Breast epithelium (tissue), 3 donors: ENCODE results near the gene PSMG3.

Experiments used
- POLR2A ChIP-seq: fragments of 450-650 bp; IDR thresholded peaks from one replicate; pipeline ENCODE4 v1.6.1; 2016; ENCODE audit warnings: antibody characterized with exemption, mild to moderate bottlenecking, moderate library complexity
- POLR2AphosphoS5 ChIP-seq, 3 donors: sonication (generic); formaldehyde crosslinking; IDR thresholded peaks; one replicate each; pipeline ENCODE4 v1.6.1; 2017; ENCODE audit warnings: antibody characterized with exemption in 3 of 3
- TF ChIP-seq, protein P1 (sequence below), 3 donors: fragments of 450-650 bp; IDR thresholded peaks; one replicate each; pipeline ENCODE4 v1.5.1; 2016 to 2017; ENCODE audit warnings: antibody characterized with exemption in 3 of 3, mild to moderate bottlenecking in 3 of 3, moderate library complexity in 3 of 3

DNA sequence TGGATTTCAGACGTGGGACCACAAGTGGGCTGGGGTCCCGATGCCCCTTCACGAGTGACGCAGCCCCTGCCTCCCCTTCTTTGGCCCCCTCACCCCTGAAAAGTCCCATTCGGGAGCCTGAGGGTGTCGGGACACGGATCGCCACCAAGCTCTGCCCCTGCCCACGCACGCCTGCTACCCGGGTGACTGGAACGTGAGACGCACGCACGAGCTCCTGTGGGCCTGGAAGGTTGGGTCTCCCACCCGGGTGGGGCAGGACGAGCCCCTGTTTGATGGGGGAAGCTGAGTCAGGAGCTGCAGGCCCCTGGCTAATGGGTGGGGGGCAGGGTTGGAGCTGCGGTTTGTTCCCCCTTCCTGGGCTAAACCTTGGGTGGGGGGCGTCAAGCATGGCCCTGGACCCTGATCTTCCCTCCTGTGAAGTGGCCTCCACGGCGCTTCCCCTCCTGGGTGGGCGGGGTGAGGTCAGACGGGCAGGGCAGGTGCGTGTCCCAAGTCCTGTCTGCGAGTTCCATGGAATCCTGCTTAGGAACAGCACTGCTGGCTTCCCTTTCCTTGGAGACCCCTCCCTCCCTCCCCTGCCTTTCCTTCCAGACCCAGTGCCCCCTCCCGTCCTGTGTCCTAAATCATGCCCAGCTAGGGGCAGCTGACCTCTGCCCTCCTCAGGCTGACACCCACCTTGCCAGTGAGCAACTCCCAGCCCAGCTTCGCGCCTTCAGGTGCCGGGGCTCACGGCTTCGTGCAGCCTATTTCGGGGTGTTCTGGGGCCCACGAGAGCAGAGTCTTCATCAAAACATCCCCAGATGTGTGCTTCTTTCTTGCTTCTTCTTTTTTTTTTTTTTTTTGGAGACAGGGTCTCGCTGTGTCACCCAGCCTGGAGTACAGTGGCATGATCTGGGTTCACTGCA lies 8.5 kb downstream of the PSMG3 start:
- TF ChIP-seq, protein P1, sequence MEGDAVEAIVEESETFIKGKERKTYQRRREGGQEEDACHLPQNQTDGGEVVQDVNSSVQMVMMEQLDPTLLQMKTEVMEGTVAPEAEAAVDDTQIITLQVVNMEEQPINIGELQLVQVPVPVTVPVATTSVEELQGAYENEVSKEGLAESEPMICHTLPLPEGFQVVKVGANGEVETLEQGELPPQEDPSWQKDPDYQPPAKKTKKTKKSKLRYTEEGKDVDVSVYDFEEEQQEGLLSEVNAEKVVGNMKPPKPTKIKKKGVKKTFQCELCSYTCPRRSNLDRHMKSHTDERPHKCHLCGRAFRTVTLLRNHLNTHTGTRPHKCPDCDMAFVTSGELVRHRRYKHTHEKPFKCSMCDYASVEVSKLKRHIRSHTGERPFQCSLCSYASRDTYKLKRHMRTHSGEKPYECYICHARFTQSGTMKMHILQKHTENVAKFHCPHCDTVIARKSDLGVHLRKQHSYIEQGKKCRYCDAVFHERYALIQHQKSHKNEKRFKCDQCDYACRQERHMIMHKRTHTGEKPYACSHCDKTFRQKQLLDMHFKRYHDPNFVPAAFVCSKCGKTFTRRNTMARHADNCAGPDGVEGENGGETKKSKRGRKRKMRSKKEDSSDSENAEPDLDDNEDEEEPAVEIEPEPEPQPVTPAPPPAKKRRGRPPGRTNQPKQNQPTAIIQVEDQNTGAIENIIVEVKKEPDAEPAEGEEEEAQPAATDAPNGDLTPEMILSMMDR (IDR thresholded peaks at IDR 0.05): no peak
- no peak for TF ChIP-seq POLR2A
- TF ChIP-seq POLR2AphosphoS5 (IDR thresholded peaks at IDR 0.05): no peak
